CD4-positive, alpha-beta T cell treated with Interferon gamma for 1 hour (primary cell): ENCODE measurements around the gene CCDC73.
"Not testable (repeated sequence)": the region's sequence is repeated elsewhere in the genome, so short reads cannot be mapped to it uniquely, and the experiment has no call there.

Source experiments
- DNase-seq: peaks from one replicate; pipeline ENCODE4 v3.0.0-alpha.2; 2020

CCDC73 gene

DNA sequence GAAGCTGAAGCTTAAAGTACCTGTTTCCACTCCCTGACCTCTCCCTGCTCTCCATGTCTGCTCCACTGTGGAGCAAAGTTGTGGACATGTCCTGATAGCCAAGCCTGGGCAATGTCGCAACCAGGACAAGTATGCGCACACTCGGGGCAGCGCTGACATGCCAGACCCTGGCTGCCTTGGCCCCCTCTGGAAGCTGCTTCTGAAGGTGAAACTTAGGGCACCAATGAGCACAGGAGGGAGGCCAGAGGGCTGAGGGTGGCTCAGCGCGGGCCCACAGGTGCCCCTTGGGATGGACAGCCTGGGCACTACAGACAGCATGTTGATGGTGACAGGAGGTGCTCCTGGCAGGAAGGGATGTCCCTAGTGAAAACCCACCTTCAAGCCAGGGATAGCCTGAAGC is 90.2 kb downstream of the CCDC73 start:
- no peak for DNase-seq

DNA sequence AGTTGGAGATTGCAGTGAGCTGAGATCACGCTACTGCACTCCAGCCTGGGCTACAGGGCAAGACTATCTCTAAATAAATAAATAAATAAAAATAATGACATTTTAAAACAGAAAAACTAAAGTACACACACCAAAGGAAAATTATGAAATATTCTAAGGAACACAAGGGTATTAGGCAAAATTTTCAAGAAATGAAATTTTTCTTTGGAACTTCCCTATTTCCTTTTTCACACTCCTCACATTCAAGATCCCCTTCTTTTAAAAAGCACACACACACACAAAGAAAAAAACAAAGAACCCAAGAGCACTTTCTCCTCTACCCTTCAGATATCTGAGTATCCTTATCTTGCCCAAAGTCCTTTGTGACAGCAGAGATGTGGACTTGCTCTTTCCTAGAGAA is 92.8 kb downstream of the CCDC73 start:
- DNase-seq: no peak

DNA sequence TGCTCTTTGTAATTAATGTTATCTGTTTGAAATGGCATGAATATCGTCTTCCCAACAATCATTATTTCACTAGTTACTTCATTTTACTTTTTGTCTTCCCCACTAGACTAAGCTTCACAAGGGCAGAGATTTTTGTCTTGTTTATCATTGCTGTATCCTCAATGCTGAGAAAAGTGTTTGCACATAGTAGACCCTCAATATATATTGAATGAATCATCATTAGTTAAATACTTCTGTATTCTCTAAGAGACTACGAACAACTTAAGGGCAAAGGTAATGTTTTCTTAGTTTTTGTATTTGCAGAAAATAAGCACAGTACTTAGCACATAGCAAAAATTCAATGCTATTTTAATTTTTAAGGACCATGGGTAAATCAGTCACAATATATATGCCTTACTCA is 95.9 kb downstream of the CCDC73 start:
- no peak for DNase-seq

DNA sequence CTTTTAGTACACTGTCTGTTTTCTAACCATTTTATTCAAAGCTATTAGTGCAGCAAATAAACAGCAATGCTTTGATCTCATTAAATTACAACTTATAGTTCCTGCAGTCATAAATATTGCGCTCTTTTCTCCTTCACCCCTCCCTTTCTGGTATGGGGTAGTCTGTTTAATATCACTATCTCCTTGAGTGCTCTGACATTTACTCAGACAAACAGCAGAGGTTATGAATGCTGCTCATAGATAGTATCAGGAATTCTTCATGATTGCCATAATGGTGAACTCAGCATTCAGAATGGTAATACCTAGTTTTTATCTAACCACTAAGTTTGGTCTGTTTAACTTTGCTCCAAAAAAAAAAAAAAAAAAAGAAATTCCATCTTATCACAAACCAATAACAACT is 123.4 kb downstream of the CCDC73 start:
- DNase-seq: no peak

DNA sequence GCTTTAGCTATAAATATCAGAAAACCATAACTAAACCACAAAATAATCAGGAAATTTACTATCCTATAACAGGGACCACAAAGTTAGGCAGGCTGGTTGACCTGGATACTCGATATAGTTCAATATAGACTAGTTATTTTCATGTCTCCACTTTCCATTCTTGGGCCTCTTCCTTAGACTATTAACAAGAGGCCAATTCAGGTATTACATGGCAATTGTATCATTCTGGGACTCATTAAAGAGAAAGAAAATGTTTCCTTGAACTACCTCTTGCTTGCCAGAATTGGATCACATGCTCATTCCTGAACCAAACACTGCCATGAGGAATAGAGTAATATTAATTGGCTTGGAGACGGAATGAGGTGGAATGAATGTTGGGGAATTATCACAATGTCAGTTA is 134.8 kb downstream of the CCDC73 start:
- DNase-seq: no peak

DNA sequence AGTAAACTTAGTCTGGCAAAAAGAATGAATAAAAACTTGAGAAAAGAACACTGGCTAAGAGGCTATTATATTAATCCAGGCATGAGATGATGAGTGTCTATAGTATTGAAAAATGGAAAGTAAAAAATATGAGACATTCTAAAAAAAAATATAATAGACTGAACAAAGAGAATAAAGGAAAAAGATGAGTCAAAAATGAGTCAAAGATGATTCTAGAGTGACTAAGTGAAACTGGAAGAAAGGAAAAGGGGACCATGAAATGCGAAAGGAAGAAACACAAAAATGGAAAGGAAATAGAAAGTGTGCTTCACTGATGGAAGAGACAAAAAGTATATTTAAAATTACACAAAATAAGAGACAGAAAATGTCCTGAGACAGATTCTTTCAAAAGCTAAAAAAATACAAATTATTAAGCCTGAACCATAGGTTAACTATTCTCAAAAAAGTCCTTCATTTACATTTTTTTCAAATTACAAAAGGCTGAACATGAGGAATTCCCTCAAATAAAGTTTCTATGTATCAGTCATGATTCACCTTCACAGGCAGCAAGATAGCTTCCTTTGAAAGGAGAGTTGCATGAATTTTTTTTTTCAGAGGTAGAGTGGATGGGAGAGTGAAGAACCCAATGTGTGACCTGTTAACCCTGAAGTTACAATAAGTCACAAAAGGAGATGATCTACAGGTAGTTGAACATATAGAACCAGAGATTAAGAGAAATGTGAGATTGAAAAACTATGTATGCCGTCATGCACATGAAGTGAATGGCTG is 135.6 kb downstream of the CCDC73 start:
- DNase-seq: no peak

DNA sequence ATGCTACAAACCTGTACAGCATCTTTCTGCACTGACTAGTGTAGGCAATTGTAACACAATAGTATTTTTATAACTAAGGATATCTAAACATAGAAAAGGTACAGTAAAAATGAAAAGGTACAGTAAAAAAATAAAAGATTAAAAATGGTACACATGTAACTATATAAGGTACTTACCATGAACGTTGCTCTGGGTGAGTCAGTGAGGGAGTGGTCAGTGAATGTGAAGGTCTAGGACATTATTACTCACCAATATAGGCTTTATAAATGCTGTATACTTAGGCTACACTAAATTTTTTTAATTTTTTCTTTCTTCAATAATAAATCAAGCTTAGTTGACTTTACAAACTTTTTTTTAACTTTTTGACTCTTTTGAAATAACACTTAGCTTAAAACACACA is 150.9 kb downstream of the CCDC73 start:
- DNase-seq: no peak

DNA sequence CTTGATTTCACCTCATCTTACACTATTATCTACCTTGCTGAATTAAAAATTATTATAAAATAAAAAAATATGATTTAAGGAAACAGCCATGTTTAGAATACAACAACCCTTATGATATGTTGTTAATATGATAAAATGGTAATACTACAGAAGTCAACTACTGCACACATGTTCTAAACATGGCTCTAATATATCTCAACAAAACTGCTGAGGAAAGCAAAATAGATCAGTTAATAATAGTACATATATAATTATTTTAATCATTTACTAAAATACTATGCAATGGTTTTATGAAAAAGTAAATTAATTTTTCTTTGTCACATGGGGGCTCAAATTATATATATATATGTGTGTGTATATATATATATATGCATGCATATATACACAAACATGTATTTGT is 153.1 kb downstream of the CCDC73 start:
- DNase-seq: no peak

DNA sequence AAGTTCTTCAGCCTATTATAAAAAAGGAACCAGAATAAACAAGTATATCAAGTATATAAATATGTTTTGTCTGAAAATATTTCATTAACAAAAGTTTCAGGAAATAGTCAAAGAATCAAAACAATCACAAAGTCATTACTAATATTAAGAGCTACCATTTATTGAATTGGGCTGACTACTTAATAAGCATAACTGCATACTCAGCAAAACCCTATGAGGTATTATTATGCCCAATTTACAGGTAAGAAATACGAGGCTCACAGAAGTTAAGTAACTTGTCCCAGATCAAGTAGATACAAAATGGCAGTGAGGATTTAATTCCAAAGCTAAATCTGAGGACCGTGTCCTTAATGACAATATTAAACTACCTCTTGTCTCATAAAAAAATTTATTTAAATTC is 158.6 kb downstream of the CCDC73 start:
- DNase-seq: no peak

DNA sequence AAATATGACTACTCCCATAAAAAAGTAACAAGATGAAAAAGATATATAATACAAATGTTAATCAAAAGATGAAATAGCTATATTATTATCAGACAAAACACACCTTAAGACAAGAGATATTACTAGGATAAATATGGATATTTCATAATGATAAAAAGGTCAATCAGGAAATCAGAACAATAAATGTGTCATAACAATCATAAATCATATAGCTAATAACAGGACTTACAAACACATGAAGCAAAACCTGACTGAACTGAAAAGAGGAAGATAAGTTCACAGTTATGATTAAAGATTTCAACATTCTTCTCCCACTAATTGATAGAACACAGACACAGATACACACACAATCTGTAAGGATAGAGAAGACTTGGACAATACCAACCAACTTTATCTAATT is 163.6 kb downstream of the CCDC73 start:
- DNase-seq: no peak

DNA sequence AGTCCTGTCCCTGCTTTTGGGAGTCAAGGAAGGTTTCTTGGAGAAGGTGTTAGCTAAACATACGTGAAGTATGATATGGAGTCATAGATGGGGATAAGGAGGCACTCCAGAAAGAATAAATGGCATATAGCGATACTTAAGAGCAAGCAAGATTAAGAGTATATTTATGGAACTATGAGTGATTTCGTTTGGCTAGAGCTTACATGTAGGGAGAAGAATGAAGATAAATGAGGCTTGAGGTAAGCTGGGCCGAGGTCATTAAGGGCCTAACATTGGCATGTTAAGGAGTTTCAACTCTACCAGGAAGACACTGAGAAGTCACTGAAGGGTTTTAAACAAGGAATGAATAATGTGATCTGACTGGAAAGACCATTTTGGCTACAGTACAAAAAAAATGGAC is 177.6 kb downstream of the CCDC73 start:
- no peak for DNase-seq

DNA sequence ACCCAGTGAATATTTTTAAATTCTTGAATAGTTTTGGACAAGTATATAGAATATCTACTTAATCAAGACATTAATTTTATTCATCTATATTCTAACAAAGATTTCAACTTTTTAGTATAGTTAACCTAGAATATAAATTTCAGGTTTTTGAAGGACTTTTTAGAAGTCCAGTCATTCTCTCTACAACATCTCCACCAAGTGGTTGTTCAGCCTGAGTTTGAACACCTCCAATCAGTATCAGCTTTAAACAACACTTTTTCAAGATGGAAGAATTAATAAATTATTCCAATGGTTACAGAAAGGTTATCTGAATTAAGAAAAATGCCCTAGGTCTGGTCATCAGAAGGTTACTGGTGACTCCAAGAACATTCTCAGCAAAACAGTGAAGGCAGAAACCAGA is 179.0 kb downstream of the CCDC73 start:
- DNase-seq: no peak

DNA sequence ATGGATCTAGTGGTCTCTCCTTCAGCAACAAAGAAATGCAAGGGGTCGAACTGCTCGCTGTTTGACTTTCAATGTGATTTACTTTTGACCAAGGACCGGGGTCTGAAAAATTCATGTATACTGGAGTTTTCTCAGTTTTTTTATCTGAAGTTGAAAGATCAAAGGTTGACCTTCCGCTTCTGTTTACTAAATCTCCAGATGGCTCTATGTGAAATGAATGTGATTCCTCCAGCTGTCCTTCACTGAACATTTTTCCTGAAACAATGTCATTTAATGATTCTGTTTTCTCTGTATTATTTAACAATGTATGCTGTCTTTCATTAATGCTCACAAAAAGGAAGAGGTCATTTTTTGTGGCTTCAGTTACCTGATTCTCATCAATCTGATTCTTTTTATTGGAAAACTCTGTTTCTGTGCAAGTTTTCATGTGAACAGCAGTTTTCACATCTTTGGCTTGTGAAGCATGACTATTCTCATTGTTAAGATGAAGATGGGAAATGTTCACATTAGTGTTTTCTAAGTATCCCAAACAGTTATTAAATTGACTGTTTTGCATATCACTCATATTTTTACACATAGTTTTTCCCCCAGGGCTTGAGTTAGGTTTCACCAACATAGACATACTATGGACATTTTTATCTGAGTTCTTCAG is 180.8 kb downstream of the CCDC73 start:
- no peak for DNase-seq

DNA sequence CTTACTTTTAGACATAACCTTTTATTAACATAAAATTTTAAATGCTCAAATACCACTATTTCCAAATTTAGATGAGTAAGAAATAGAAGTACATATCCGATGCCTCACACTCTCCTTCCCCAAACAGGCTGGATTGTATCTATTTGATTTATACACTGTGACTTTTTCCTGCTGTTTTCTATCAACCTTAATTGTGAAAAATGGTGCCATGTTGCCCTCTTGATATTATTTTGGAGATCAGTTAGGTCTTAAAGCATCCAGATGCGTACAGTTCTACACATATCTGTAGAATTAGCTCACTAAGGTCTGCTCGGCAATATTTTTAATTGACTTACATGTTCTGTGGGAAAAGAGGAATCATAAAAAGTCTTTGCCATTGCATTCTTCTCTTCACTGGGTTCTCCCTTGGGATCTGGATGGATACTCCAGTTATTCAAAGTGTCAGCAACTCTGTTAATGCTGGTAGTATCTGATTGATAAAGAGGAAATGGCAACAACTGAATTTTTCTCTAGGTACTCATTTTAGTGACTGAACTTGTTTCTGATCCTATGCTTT is 183.6 kb downstream of the CCDC73 start:
- no peak for DNase-seq

DNA sequence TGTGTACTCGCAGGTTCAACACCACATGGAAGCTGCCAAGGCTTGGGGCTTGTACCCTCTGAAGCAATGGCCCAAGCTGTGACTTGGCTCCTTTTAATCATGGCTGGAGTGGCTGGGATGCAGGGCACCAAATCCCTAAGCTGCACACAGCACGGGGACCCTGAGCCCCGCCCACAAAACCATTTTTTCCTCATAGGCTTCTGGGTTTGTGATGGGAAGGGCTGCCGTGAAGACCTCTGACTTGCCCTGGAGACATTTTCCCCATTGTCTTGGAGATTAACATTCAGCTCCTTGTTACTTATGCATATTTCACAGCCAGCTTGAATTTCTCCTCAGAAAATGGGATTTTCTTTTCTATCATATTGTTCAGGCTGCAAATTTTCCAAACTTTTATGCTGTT is 185.6 kb downstream of the CCDC73 start:
- not testable (repeated sequence) for DNase-seq

DNA sequence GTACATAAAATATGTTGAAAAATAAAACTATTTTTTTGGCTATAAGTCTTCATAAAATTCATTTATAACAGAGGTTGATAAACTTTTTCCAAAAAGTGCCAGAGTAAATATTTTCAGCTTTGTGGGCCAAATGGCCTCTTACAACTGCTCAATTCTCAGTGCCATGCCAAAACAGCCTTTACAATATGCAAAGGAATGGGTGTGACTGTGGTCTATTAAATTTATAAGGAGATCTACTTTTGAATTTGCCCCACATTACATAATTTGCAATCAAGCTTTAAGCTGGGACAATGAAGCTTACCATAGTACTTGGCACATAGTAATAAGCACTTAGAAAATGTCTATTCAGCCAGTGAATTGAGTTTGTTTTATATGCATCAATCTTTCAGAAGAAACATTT is 188.2 kb downstream of the CCDC73 start:
- no peak for DNase-seq

DNA sequence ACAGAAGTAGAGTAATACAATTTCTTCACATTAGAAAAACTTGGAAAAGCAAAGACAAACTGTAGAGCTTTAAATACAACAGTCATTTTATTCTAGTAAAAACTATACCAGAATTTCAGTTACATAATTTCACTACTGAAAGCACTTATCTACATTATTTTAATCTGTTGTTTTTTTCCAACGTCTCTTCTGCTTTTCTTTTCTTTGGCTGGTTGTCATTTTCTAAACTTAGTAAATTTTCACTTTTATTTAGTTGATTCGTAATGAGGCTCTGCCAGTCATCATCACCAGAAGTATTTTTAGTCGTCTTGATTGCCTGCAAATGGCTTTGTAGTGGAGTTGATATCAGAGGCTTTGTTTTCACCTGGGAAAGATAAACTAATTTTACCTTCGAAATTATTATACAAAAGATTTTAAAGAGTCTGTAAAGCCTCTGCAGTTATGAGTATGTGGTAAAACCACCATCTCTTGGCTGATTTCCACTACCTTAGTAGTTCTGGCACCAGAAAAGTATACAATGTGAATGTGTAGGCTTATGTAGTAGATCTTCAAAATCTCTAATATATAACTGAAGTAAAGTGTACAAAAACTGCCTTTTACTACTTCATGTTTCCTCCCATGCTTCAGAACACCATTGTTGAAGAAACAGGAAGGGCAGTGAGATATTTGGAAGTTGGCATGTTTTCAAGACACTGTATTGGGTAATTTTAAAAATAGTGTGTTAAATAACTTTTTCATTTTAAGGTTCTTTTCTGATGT is 191.6 kb downstream of the CCDC73 start:
- no peak for DNase-seq

DNA sequence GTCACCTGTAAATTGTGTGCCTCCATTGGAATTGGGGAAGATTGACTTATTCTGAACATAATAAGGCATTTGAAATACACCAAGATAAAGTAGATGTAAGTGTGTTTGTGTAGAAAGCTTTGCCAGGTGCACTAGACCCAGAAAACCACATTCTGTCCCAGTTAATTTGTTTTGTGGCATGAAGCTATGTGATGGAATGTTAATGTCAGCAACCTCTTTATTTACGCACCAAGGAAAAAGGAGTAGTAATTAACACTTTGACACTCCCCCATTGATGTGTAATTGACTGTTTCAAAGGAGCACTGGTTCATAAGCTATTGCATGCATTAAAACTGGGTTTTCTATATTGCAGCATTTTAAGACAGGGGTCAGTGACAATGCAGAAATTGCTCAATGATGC is 196.5 kb downstream of the CCDC73 start:
- DNase-seq: no peak

DNA sequence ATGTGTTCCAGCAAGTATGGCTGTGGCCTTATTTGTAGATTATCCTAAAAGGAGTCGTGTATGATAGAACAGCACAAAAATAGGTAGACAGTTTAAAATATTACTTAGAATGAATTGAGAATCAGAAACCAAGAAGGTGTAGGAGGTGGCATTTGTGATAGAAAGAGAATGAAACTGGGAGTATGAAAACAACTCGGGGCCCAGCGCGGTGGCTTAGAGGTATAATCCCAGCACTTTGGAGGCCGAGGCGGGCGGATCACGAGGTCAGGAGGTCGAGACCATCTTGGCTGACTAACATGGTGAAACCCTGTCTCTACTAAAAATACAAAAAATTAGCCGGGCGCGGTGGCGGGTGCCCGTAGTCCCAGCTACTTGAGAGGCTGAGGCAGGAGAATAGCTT is 198.3 kb downstream of the CCDC73 start:
- DNase-seq: not testable (repeated sequence)

DNA sequence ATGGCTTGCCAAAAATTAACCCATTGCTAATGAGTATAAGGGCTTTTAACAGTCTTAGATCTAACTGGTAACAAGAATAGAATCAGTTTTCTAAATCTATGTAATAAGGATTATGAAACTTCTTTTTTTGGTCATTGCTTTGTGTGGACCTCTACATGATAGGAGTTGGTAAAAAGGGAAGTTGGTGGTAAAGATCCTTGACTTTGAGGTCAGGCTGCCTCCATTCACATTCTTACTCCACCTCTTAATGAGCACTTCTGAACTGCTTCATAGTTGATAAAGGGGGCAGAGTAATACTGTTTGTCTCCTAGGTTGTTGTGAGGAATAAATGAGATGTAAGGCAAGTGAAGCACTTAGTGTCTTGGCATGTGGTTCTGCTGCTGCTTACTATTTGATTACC is 200.2 kb downstream of the CCDC73 start:
- no peak for DNase-seq

DNA sequence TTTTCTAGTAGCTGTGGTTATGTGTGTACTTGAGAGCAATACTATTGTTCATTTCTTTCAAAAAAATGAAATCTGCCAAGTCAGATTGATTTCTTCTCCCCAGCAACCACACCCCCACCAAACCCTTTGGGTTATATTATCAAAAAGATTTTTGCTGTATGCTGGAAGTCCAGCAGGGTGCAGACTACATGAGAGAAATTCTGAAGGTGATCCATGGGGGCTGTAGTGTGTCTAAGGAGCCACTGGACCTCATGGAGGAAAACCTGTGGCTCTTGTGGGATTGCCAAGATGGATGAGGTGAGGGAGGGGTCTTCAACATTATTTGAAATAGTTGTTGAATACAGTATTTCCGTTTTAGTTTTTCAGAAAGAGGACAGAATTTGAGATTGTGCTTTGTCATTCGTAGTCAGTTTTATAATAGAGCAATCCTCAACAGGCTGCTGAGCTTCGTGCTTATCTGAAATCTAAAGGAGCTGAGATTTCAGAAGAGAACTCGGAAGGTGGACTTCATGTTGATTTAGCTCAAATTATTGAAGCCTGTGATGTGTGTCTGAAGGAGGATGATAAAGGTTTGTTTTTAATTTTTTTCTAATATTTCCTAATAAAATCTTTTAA is 207.8 kb downstream of the CCDC73 start:
- DNase-seq: no peak

DNA sequence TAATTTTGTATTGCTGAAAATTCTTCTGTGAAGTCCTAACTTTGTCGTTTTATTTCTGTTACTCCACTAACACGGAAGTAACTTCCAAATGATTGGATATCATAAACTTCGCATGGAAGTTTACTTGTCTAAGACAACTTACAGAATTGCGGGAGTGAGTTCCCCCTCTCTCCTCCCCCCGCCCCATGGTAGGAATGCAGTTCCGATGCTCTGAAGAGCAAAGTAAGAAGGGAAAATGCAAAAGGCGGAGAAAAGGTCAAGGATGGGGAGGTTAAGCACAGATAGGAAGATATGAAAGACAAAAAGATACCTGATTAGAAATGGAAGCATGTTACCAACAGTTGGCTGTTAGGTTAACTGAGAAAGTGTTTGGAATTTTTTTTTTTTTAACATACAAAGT is 209.5 kb downstream of the CCDC73 start:
- DNase-seq: no peak
